HCT116 (cell line): ENCODE results near the gene PLG. TPM values are rescaled to one million over a fixed set of nuclear protein-coding genes. Genes with fewer than 3 reads are reported as not detected.

Source experiments
- ATAC-seq: fragments of 200-7000 bp; cut with Tn5 transposase; 2 replicates; pipeline ENCODE4 v1.9.1; 2020; ENCODE audit warnings: mild to moderate bottlenecking, moderate library complexity
- BruUV-seq: library from RNA; stranded (reverse); fragments of 400-500 nt; replicated peaks from 2 replicates; lab custom pipeline; 2021; lab: Mats Ljungman, UMichigan
- CTCF ChIA-PET: fragments of 300-600 bp; sonication (Branson Sonifier 250); formaldehyde crosslinking; loops from one replicate; lab custom pipeline; 2021; ENCODE audit warnings: antibody characterized with exemption; lab: Charles Lee
- POLR2A ChIA-PET: fragments of 300-600, 350-600 bp; sonication (Branson Sonifier 250); formaldehyde crosslinking; loops from one replicate; lab custom pipeline; 2021; ENCODE audit warnings: antibody characterized with exemption; lab: Charles Lee
- RAD21 ChIA-PET, 2 experiments: fragments of 300-600 bp; sonication (Branson Sonifier 250); formaldehyde crosslinking; loops; one replicate each; lab custom pipeline; 2023; ENCODE audit warnings: low total read pairs in 2 of 2; ENCODE audit not compliant: uncharacterized antibody in 2 of 2, unreplicated experiment in 2 of 2, low non-redundant PET in 1 of 2; lab: Charles Lee
- DNase-seq: peaks from one replicate; pipeline ENCODE4 v3.0.0-alpha.2; 2010; ENCODE audit warnings: low read depth, low spot score
- H2AFZ ChIP-seq: fragments of 200-600 bp; shearing (Covaris generic), sonication (generic); 2 replicates; pipeline ENCODE4 v1.6.1; 2017; ENCODE audit warnings: low read depth, mixed run types, mixed read lengths, antibody characterized with exemption, low read length; ENCODE audit not compliant: poor library complexity, severe bottlenecking
- H3K27ac ChIP-seq: 2 replicates; pipeline ENCODE4 v1.5.1; 2012; ENCODE audit warnings: low read depth, low read length
- H3K27me3 ChIP-seq: fragments of 200-600 bp; sonication (generic); 2 replicates; pipeline ENCODE4 v1.6.1; 2016; ENCODE audit warnings: mixed run types, low read length, mixed read lengths; ENCODE audit not compliant: insufficient read depth
- H3K36me3 ChIP-seq, 2 experiments: fragments of 200-500 bp in 1 of 2; fragments of 200-600 bp in 1 of 2; sonication (Bioruptor generic) in 1 of 2; sonication (generic) in 1 of 2; 2 replicates each; pipeline versions ENCODE4 v1.5.1 to v1.6.1; 2014 to 2016; ENCODE audit warnings: low read length in 2 of 2, inconsistent platforms in 1 of 2, mixed read lengths in 1 of 2, mixed run types in 1 of 2; ENCODE audit not compliant: insufficient read depth in 2 of 2, control insufficient read depth in 1 of 2
- H3K4me1 ChIP-seq, 2 experiments: fragments of 200-600 bp in 1 of 2; sonication (generic) in 1 of 2; 2 replicates each; pipeline versions ENCODE4 v1.5.1 to v1.6.1; 2012 to 2017; ENCODE audit warnings: low read length in 2 of 2, inconsistent platforms in 1 of 2, mild to moderate bottlenecking in 1 of 2, mixed read lengths in 1 of 2, mixed run types in 1 of 2, moderate library complexity in 1 of 2; ENCODE audit not compliant: insufficient read depth in 2 of 2, control insufficient read depth in 1 of 2
- H3K4me2 ChIP-seq: fragments of 200-600 bp; sonication (generic); 2 replicates; pipeline ENCODE4 v1.6.1; 2017; ENCODE audit warnings: mixed run types, low read length, mixed read lengths
- H3K4me3 ChIP-seq, 2 experiments: fragments of 200-600 bp in 1 of 2; sonication (generic) in 1 of 2; replicated peaks in 1 of 2; 2 replicates each; pipeline ENCODE4 v1.5.1; 2011 to 2016; ENCODE audit warnings: low read length in 2 of 2, control low read depth in 1 of 2, low read depth in 1 of 2, mild to moderate bottlenecking in 1 of 2, mixed read lengths in 1 of 2, mixed run types in 1 of 2
- H3K79me2 ChIP-seq: fragments of 200-600 bp; sonication (generic); 2 replicates; pipeline ENCODE4 v1.6.1; 2017; ENCODE audit warnings: mild to moderate bottlenecking, mixed run types, low read length, moderate library complexity, mixed read lengths; ENCODE audit not compliant: insufficient read depth
- H3K9ac ChIP-seq: fragments of 200-600 bp; sonication (generic); 2 replicates; pipeline ENCODE4 v1.6.1; 2016; ENCODE audit warnings: low read length, mixed read lengths
- H3K9me2 ChIP-seq: fragments of 200-600 bp; sonication (generic), shearing (Covaris generic); 2 replicates; pipeline ENCODE4 v1.6.1; 2017; ENCODE audit warnings: mixed run types, mild to moderate bottlenecking, moderate library complexity; ENCODE audit not compliant: insufficient read depth
- H3K9me3 ChIP-seq, 2 experiments: fragments of 200-500 bp in 1 of 2; fragments of 200-600 bp in 1 of 2; sonication (Bioruptor generic) in 1 of 2; sonication (generic) in 1 of 2; 2 replicates each; pipeline ENCODE4 v1.6.1; 2014 to 2017; ENCODE audit warnings: low read length in 2 of 2, mixed read lengths in 2 of 2, inconsistent platforms in 1 of 2, low read depth in 1 of 2, mild to moderate bottlenecking in 1 of 2, mixed run types in 1 of 2, moderate library complexity in 1 of 2; ENCODE audit not compliant: control insufficient read depth in 1 of 2, insufficient read depth in 1 of 2
- H4K20me1 ChIP-seq: fragments of 200-600 bp; sonication (generic), shearing (Covaris generic); 2 replicates; pipeline ENCODE4 v1.6.1; 2017; ENCODE audit warnings: mixed run types, mild to moderate bottlenecking, moderate library complexity; ENCODE audit not compliant: insufficient read depth
- EGR1 ChIP-seq: IDR thresholded peaks from 2 replicates; pipeline ENCODE4 v1.6.1; 2012; ENCODE audit warnings: low read depth
- ELF1 ChIP-seq: IDR thresholded peaks from 2 replicates; pipeline ENCODE4 v1.6.1; 2012; ENCODE audit warnings: low read depth, borderline replicate concordance
- EZH2 ChIP-seq: fragments of 200-600 bp; sonication (generic); IDR thresholded peaks from 2 replicates; pipeline ENCODE4 v1.6.1; 2017; ENCODE audit warnings: antibody characterized with exemption, mixed run types
- EZH2phosphoT487 ChIP-seq: fragments of 200-600 bp; IDR thresholded peaks from 2 replicates; pipeline ENCODE4 v1.6.1; 2018; ENCODE audit warnings: antibody characterized with exemption, borderline replicate concordance
- FOSL1 ChIP-seq: IDR thresholded peaks from 2 replicates; pipeline ENCODE4 v1.6.1; 2012; ENCODE audit warnings: low read depth
- JUND ChIP-seq: IDR thresholded peaks from 2 replicates; pipeline ENCODE4 v1.6.1; 2012
- MAX ChIP-seq: IDR thresholded peaks from 2 replicates; pipeline ENCODE4 v1.6.1; 2012
- POLR2AphosphoS5 ChIP-seq: IDR thresholded peaks from 2 replicates; pipeline ENCODE4 v1.6.1; 2011; ENCODE audit warnings: mild to moderate bottlenecking, low read depth, low read length, moderate library complexity
- RAD21 ChIP-seq: IDR thresholded peaks from 2 replicates; pipeline ENCODE4 v1.6.1; 2012; ENCODE audit warnings: low read depth, mild to moderate bottlenecking
- REST ChIP-seq: IDR thresholded peaks from 2 replicates; pipeline ENCODE4 v1.6.1; 2012; ENCODE audit warnings: low read depth
- SP1 ChIP-seq: IDR thresholded peaks from 2 replicates; pipeline ENCODE4 v1.6.1; 2012; ENCODE audit warnings: low read depth
- SRF ChIP-seq: IDR thresholded peaks from 2 replicates; pipeline ENCODE4 v1.6.1; 2012; ENCODE audit warnings: low read depth
- TCF7L2 ChIP-seq: IDR thresholded peaks from 2 replicates; pipeline ENCODE4 v1.7.0; 2011; ENCODE audit warnings: borderline replicate concordance, inconsistent platforms; ENCODE audit not compliant: insufficient read depth, insufficient read length; ENCODE audit errors: extremely low read depth
- ZBTB33 ChIP-seq: IDR thresholded peaks from 2 replicates; pipeline ENCODE4 v1.6.1; 2011; ENCODE audit warnings: mild to moderate bottlenecking, low read length, moderate library complexity; ENCODE audit not compliant: insufficient replicate concordance; ENCODE audit errors: extremely low read depth
- ZNF274 ChIP-seq: fragments of 200-500 bp; sonication (Bioruptor generic); IDR thresholded peaks from 2 replicates; pipeline ENCODE4 v1.6.1; 2014; ENCODE audit warnings: mild to moderate bottlenecking, low read depth, low read length, inconsistent platforms
- intact Hi-C: fragments of 100-400 bp; cut with micrococcal nuclease; formaldehyde crosslinking; loops from 2 replicates; pipeline ENCODE4 v1.10.0; 2022
- total RNA-seq: library from RNA; stranded (reverse); gene quantifications from one replicate; pipeline ENCODE4 v1.2.1, GENCODE V29; 2021; ENCODE audit not compliant: unreplicated experiment

The PLG gene
- total RNA-seq, 1 experiment from 2014 or later: 0.69 TPM

GRCh38 chr6:160791459-160791858 lies 89.4 kb downstream of the PLG start:
- Histone ChIP-seq H3K79me2 (no peaks in the 10 kb centered on the region), H3K36me3 (no peaks in the 10 kb centered on the region), H3K4me2 (peak overlapping the region; percentile 61), H2AFZ (peak overlapping the region; percentile 86), H3K9me2 (no peaks in the 10 kb centered on the region), H3K27me3 (no peaks in the 10 kb centered on the region), H4K20me1 (no peaks in the 10 kb centered on the region), H3K4me1 (peaks cover 12 to 46% of the 10 kb centered on the region in 2 experiments), H3K27ac (peak overlapping the region; percentile 67), H3K4me3 (peak overlapping the region in 1 of 2 experiments; percentile 36; a peak in 1 of 4 replicates), H3K9me3 (no peaks in the 10 kb centered on the region), H3K9ac (peak overlapping the region; percentile 45)
- intact Hi-C loops: no loop called here
- DNase-seq (peak; percentile 35), ATAC-seq (peak; percentile 79)
- ChIA-PET POLR2A (interaction anchor here (0.8 to 0.9 kb wide), 2 partner anchors 10 to 27 kb away, joined by 3 read pairs; no protein-coding TSS in a partner anchor), RAD21 (no interaction called here), CTCF (interaction anchor here (1.4 to 2.5 kb wide), 2 partner anchors 139 to 579 kb away, joined by 4 to 6 read pairs; no protein-coding TSS in a partner anchor)
- TF ChIP-seq ZBTB33 (no peak), TCF7L2 (no peak), MAX (no peak; the same call in 1 of the 2 replicates), REST (no peak), EGR1 (no peak), EZH2 (no peak), SP1 (no peak), RAD21 (no peak), SRF (no peak), JUND (no peak), ELF1 (no peak), ZNF274 (no peak), POLR2AphosphoS5 (no peak), EZH2phosphoT487 (no peak), FOSL1 (no peak)
- TSS peak; percentile 82 for BruUV-seq
